Keratinocyte (primary cell): ENCODE results near the gene RFX3. TPM values are rescaled to one million over a fixed set of nuclear protein-coding genes. Genes with fewer than 3 reads are reported as not detected.

Experiments
- DNase-seq: peaks from one replicate; pipeline ENCODE4 v3.0.0-alpha.2; 2011; ENCODE audit warnings: low read depth, missing footprints, low spot score
- FAIRE-seq: peaks from 2 replicates; lab custom pipeline; 2011; peaks lifted over from hg19 to GRCh38; lab: Jason Lieb, UNC
- H2AFZ ChIP-seq: 2 replicates; pipeline ENCODE4 v1.6.0; 2012; ENCODE audit warnings: low read length, control low read depth, inconsistent platforms; ENCODE audit not compliant: control insufficient read depth
- H3K27ac ChIP-seq: 2 replicates; pipeline ENCODE4 v1.5.1; 2011; ENCODE audit warnings: low read length; ENCODE audit not compliant: control insufficient read depth, insufficient read depth
- H3K27me3 ChIP-seq: 3 replicates; pipeline ENCODE4 v1.6.0; 2011; ENCODE audit warnings: low read length; ENCODE audit not compliant: control insufficient read depth, insufficient read depth; ENCODE audit errors: extremely low read depth
- H3K36me3 ChIP-seq, 2 experiments: 2 replicates in 1 of 2; 3 replicates in 1 of 2; pipeline ENCODE4 v1.5.1; 2011; ENCODE audit warnings: low read length in 2 of 2, mild to moderate bottlenecking in 1 of 2; ENCODE audit not compliant: control insufficient read depth in 2 of 2, insufficient read depth in 2 of 2; ENCODE audit errors: extremely low read depth in 1 of 2
- H3K4me1 ChIP-seq: 3 replicates; pipeline ENCODE4 v1.5.1; 2011; ENCODE audit warnings: low read length; ENCODE audit not compliant: control insufficient read depth, insufficient read depth; ENCODE audit errors: extremely low read depth
- H3K4me2 ChIP-seq: 3 replicates; pipeline ENCODE4 v1.6.0; 2011; ENCODE audit warnings: low read depth, low read length; ENCODE audit not compliant: control insufficient read depth, insufficient read depth; ENCODE audit errors: extremely low read depth
- H3K4me3 ChIP-seq, 3 experiments: fragments of 200-600 bp in 1 of 3; sonication (generic) in 1 of 3; 2 replicates in 2 of 3; 3 replicates in 1 of 3; pipeline ENCODE4 v1.5.1; 2011 to 2016; ENCODE audit warnings: low read length in 3 of 3, mild to moderate bottlenecking in 3 of 3, control low read depth in 2 of 3, inconsistent platforms in 1 of 3, low read depth in 1 of 3, mixed read lengths in 1 of 3, mixed run types in 1 of 3, moderate library complexity in 1 of 3; ENCODE audit not compliant: control insufficient read depth in 2 of 3, insufficient read depth in 2 of 3; ENCODE audit errors: extremely low read depth in 1 of 3
- H3K79me2 ChIP-seq: 2 replicates; pipeline ENCODE4 v1.6.0; 2012; ENCODE audit warnings: low read length; ENCODE audit not compliant: control insufficient read depth, insufficient read depth
- H3K9ac ChIP-seq: 3 replicates; pipeline ENCODE4 v1.6.0; 2011; ENCODE audit warnings: low read length; ENCODE audit not compliant: control insufficient read depth, insufficient read depth; ENCODE audit errors: extremely low read depth
- H3K9me1 ChIP-seq: 3 replicates; pipeline ENCODE4 v1.6.0; 2011; ENCODE audit warnings: low read length; ENCODE audit not compliant: control insufficient read depth, insufficient read depth; ENCODE audit errors: extremely low read depth
- H3K9me3 ChIP-seq: 2 replicates; pipeline ENCODE4 v1.5.1; 2012; ENCODE audit warnings: low read depth, low read length; ENCODE audit not compliant: control insufficient read depth
- H4K20me1 ChIP-seq: 3 replicates; pipeline ENCODE4 v1.6.0; 2011; ENCODE audit warnings: low read length; ENCODE audit not compliant: control insufficient read depth, insufficient read depth; ENCODE audit errors: extremely low read depth
- CTCF ChIP-seq, 3 experiments: IDR thresholded peaks in 1 of 3; conservative IDR thresholded peaks in 1 of 3; optimal IDR thresholded peaks in 1 of 3; 2 replicates in 2 of 3; 3 replicates in 1 of 3; pipeline versions ENCODE3 to v1.5.1; 2011; ENCODE audit warnings: low read length in 3 of 3, mild to moderate bottlenecking in 3 of 3, moderate library complexity in 2 of 3, control low read depth in 1 of 3, inconsistent platforms in 1 of 3; ENCODE audit not compliant: insufficient read depth in 2 of 3; ENCODE audit errors: extremely low read depth in 1 of 3
- EZH2 ChIP-seq: IDR thresholded peaks from one replicate; pipeline ENCODE4 v1.6.1; 2012; ENCODE audit warnings: inconsistent platforms, mild to moderate bottlenecking, low read length, moderate library complexity
- dilution Hi-C: fragments of 300-500 bp; cut with MboI; formaldehyde crosslinking; loops from one replicate; pipeline ENCODE4 v1.7.0; 2020; ENCODE audit warnings: low sequenced_read_pairs; ENCODE audit not compliant: extremely low pct_ligation_motif_present
- polyA plus RNA-seq, 5 experiments: library from polyadenylated mRNA; depleted of rRNA in 3 of 5; stranded (reverse) in 3 of 5; stranded (forward) in 1 of 5; unstranded in 1 of 5; fragments of >200 nt; gene quantifications; 1 replicate in 1 of 5; 2 replicates in 3 of 5; 3 replicates in 1 of 5; pipeline versions ENCODE4 v1.2.1 to v1.2.3, GENCODE V29; 2011 to 2012; ENCODE audit warnings: missing spikeins in 2 of 5, low read depth in 1 of 5, low replicate concordance in 1 of 5

Gene RFX3
- polyA plus RNA-seq, 1 donor (not counting 4 experiments of a cell fraction or from before 2014, with no cell fraction given) = 1.8 TPM

GRCh38 chr9:3299872-3300271, 225.9 kb downstream of the RFX3 start:
- no peak overlapping the region for H3K4me3 ChIP-seq
- H3K27me3 ChIP-seq = no peaks in the 10 kb centered on the region
- H3K36me3 ChIP-seq = no peaks in the 10 kb centered on the region
- H2AFZ ChIP-seq = no peak overlapping the region
- dilution Hi-C loops = no loop called here
- H3K9me1 ChIP-seq = no peaks in the 10 kb centered on the region
- H3K27ac ChIP-seq = no peak overlapping the region
- H3K9ac ChIP-seq = no peak overlapping the region
- FAIRE-seq = no peak
- TF ChIP-seq CTCF (optimal IDR thresholded peaks at IDR 0.05 in 1 of 3, IDR thresholded peaks at IDR 0.05 in 1 of 3, conservative IDR thresholded peaks at IDR 0.05 in 1 of 3; ENCODE audit: extremely low read depth in 1 of 3, insufficient read depth in 2 of 3, low read length in 3 of 3) (no peak), EZH2 (no peak)
- no peaks in the 10 kb centered on the region for H3K4me1 ChIP-seq
- H3K4me2 ChIP-seq = no peak overlapping the region
- no peaks in the 10 kb centered on the region for H3K9me3 ChIP-seq
- H3K79me2 ChIP-seq = no peaks in the 10 kb centered on the region
- DNase-seq = no peak
- H4K20me1 ChIP-seq = no peaks in the 10 kb centered on the region

DNA sequence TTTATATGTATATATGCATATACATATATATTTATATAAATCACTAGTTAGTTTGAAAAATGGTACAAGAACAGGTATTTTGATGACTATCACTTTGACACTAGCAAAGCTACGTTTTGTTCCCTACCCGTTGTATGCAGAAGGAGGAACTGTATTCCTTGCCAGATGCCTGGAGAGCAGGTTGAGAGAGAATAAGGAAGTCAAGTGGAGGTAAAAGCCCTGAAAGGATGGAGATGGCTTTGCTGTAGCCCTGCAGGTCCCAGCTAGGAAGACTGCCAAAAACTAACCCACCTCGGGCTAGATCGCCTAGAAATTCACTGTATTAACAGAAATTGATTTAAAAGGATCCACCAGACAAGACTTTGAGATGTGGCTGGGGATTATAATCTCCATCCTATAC, 229.3 kb downstream of the RFX3 start:
- DNase-seq = no peak
- H3K36me3 ChIP-seq = no peaks in the 10 kb centered on the region
- H4K20me1 ChIP-seq = no peaks in the 10 kb centered on the region
- no peak overlapping the region for H3K27ac ChIP-seq
- no peaks in the 10 kb centered on the region for H3K79me2 ChIP-seq
- dilution Hi-C loops = no loop called here
- no peak overlapping the region for H3K4me2 ChIP-seq
- no peak for FAIRE-seq
- no peaks in the 10 kb centered on the region for H3K9me1 ChIP-seq
- TF ChIP-seq EZH2 (no peak), CTCF (optimal IDR thresholded peaks at IDR 0.05 in 1 of 3, IDR thresholded peaks at IDR 0.05 in 1 of 3, conservative IDR thresholded peaks at IDR 0.05 in 1 of 3; ENCODE audit: extremely low read depth in 1 of 3, insufficient read depth in 2 of 3, low read length in 3 of 3) (no peak)
- H3K4me1 ChIP-seq = no peaks in the 10 kb centered on the region
- H3K9ac ChIP-seq = no peak overlapping the region
- no peaks in the 10 kb centered on the region for H3K9me3 ChIP-seq
- no peak overlapping the region for H3K4me3 ChIP-seq
- H2AFZ ChIP-seq = no peak overlapping the region
- H3K27me3 ChIP-seq = no peaks in the 10 kb centered on the region
